ENCODE measurements around the gene DNASE1L2. TPM values are rescaled to one million over a fixed set of nuclear protein-coding genes. Genes with fewer than 3 reads are reported as not detected.
"Not testable (repeated sequence)": the region's sequence is repeated elsewhere in the genome, so short reads cannot be mapped to it uniquely, and the experiment has no call there.

The DNASE1L2 gene
- total RNA-seq, 1 donor from 2014 or later, result 2.4 TPM

- DNase-seq (ENCODE audit: low read depth), result no peak
These were observed 2.0 kb downstream of the DNASE1L2 start for GRCh38 chr16:2238150-2238837.

- no peak for DNase-seq (ENCODE audit: low read depth)
These were observed 2.8 kb downstream of the DNASE1L2 start for GRCh38 chr16:2238838-2239675.

- not testable (repeated sequence) for DNase-seq (ENCODE audit: low read depth)
These were observed 4.1 kb downstream of the DNASE1L2 start for GRCh38 chr16:2240331-2240730.

DNA sequence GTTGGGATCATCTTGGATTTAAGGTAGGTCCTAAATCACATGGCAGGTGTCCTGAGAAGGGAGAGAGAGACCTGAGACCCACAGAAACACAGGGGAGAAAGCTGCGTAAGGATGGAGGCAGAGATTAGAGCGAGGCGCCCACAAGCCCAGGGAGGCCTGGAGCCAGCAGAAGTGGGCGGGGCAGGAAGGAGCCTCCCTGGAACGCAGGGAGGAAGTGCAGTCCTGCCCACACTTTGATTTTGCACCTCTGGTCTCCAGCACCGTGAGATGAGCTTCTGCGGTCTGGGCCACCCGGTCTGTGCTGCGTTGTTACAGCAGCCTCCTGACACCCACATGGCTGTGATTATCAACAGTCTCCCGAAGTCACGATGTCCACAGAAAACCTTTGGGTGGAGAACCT is 6.4 kb downstream of the DNASE1L2 start:
- no peak for DNase-seq (ENCODE audit: low read depth)

GRCh38 chr16:2243031-2243528 is 6.8 kb downstream of the DNASE1L2 start:
- DNase-seq (ENCODE audit: low read depth), result no peak

DNA sequence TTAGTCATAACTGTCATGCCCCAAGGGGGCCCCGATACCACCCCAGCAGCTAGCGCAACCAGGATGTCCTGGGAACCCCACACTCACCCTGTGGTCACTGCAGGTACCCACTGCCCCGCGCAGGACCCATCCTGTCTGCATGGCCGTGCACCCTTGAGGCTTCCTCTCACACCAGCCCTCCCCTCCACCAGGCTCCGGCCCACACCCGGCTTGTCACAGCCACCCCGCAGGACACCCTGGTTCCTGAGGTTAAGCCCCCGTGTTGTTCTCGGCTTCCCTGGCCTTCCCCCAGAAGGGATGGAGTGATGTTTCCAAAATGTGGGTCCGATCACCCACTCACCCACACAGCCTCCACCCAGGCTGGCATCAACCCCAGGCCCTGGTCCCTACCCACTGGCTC is 7.5 kb downstream of the DNASE1L2 start:
- no peak for DNase-seq (ENCODE audit: low read depth)

- DNase-seq (ENCODE audit: low read depth), result no peak
These were observed 8.1 kb downstream of the DNASE1L2 start for GRCh38 chr16:2244301-2244700.

- DNase-seq (ENCODE audit: low read depth), result no peak
These were observed 8.9 kb downstream of the DNASE1L2 start for GRCh38 chr16:2244926-2245795.

DNA sequence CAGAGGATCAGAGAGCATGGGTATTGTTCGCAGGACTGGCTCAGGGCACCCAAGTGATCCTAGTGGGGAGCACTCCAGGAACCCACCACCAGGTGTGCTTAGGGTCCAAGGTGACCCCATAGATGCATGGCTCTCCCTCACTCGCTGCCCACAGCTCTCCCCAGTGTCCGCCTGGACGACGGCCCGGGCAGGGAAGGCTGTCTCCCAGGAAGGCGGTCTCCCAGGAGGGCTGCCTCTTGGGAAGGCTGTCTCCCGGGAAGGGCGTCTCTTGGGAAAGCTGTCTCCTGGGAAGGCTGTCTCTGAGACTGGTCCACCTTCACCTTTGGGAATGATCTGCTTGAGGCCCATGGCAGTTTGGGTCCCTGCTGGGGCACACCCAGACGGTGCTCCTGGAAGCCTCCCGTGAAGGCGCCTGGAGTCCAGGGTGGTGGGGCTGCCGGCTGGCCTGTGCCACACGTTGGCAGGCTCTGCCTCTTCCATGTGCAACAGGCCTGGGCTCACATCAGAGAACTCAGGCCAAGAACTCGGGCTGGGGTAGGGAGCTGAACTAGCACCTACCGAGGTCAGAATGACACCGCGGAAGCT is 10.1 kb downstream of the DNASE1L2 start:
- no peak for DNase-seq (ENCODE audit: low read depth)

DNA sequence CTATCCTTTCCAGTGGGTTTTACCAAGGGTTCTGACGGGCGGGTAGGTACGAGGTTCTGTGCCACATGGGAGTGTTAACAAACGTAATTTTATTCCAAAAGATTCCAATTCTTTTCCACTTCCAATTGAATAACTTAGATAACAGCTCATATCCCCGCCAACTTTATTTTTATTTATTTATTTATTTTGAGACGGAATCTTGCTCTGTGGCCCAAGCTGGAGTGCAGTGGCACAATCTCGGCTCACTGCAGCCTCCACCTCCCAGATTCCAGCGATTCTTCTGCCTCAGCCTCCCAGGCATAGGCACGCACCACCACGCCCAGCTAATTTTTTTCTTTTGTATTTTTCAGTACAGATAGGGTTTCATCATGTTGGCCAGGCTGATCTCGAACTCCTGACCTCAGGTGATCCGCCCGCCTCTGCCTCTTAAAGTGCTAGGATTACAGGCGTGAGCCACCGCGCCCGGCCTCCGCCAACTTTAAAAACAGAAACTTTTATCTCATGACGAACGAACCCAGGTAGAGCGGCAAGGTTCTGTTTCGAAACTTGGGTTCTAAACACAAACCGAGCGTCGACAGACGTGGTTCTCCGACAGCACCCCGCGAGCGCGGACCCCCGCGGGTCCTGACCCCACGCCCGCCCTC is 14.5 kb downstream of the DNASE1L2 start:
- no peak for DNase-seq (ENCODE audit: low read depth)

DNA sequence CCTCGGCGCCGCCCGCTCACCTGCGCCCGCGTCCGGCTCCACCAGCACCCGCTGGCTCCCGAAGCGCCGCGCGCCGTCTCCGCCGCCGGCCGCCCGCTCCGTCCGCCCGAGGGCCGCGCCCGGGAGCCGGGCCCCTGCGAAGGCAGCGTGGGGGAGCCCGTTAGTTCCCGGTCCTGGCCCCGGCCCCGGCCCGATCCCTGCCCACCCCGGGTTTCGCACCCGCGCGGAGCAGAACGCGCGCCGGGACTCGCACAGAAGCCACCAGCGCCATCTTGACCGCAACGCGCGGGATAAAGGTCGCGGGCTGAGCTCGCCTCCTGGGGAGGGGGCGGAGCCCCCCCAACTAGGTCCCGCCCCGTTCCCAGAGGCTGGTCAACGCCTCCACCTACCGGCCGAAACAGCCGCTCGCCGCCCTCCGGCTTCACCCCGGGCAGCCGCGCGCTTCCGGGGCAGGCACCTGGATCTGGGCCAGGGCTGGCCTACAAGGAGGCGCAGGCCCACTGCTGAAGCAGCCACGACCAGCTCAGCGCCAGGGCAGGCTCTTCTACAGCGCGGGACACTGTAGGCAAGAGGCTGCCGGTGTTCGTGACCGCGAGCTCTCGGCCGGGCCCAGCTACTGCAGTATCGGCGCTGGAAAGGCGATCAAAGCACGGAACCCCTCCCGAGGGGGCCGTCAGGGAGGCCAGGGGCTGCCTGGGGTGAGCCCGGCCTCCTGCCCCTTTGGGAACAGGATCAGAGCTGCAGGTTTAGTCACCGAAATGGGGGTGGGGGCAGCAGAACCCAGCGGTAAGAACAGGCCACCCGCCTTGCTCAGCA is 15.3 kb downstream of the DNASE1L2 start, which contains the start of gene ECI1:
TSS of gene ECI1 (minus strand) at position 292 of the 816 bp plus-strand sequence. CDS start at position 271, 21 bp downstream.
- peak; percentile 95 for DNase-seq (ENCODE audit: low read depth)

DNA sequence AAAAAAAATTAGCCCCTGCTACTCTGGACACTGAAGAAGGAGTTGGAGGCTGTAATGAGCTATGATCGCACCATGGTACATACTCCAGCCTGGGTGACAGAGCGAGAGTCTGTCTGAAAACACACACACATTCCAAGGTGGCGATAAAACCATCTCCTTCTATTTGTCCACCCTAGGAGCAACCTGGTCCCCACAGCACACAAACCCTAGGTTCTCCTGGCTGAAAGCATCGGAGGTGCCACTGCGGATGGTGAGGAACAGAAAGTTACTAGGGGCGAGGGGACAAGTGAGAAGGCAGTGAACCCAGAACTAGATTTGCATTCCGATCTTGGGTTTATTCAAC is 16.5 kb downstream of the DNASE1L2 start:
- no peak for DNase-seq (ENCODE audit: low read depth)

DNA sequence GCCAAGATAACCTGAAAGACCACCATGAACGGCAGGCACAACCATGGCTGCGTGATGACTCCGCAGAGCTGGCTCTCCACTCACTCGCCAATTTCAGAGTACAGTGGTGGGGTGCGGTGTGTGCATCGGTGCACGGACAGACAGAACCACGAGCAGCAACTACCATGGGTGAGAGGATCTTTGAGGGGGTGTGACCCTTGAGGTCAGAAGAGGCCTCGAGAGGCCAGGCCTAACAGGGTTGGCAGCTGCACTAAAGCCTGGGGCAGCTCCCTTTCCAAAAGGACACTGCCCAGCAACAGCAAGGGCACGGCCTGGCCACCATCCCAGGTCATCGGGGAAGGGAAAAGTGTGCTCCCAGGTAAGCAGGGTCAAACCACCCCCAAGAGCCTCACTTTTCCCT is 17.0 kb downstream of the DNASE1L2 start:
- no peak for DNase-seq (ENCODE audit: low read depth)

DNA sequence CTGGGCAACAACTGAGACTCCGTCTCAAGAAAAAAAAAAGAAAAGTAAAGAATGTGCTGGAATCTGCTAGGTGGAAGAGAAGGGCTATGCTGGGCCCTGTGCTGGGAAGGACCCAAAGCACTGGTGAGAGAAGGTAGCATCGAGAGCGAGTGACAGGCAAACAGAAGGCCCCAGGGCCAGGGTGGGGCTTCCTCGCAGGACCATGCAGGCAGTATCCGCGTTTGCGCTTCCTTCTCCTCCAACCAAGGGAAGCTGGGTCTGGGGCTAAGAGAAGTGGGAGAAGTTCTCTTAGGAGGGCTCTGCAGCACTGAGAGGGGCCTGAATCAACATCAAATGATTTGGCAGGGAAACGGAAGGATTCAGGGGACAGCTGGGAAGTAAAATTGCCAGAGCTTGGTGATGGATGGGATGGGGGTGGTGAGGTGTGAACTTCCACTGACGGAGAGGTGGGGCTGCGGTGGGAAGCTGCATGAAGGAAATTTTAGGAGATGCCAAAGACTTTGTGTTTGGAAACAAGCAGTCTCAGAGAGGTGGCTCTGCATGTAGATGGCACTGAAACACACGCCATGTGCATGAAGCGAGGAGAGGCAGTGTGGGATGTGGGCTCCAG is 20.4 kb downstream of the DNASE1L2 start:
- no peak for DNase-seq (ENCODE audit: low read depth)

DNA sequence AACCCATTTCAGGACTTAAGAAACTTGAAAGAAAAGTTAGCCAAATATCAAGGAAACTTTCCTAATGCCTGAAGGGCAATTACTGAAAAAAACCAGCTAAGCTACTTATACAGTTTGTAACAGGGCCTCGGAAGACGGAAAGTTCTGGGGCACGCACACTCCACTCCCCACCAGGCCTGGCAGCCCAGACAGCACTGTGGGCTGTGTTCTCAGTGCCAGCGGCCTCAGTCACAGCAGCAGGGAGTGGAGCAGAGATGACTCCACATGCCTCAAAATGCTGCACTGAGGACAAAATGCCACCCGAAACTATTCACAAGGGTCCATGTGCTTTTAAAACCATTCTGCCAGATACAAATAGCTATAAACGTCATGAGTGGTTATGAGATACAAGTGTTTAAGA is 21.5 kb downstream of the DNASE1L2 start:
- DNase-seq (ENCODE audit: low read depth), result no peak

- DNase-seq (ENCODE audit: low read depth), result not testable (repeated sequence)
These were observed 22.3 kb downstream of the DNASE1L2 start for GRCh38 chr16:2258530-2258929.

DNA sequence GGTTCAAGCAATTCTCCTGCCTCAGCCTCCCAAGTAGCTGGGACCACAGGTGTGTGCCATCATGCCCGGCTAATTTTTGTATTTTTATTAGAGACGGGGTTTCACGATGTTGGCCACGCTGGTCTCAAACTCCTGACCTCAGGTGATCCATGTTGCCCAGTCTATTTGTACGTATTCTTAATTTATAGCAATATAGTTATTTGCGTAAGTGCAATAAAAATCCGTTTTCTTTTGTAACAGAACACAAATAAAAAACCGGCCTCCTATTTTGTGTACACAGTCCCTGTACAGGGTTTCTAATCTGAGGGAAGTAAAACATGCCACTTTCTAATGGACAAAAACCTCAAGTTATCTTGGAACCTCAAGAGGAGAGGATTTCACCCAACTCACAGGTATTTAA is 24.0 kb downstream of the DNASE1L2 start:
- DNase-seq (ENCODE audit: low read depth), result no peak

DNA sequence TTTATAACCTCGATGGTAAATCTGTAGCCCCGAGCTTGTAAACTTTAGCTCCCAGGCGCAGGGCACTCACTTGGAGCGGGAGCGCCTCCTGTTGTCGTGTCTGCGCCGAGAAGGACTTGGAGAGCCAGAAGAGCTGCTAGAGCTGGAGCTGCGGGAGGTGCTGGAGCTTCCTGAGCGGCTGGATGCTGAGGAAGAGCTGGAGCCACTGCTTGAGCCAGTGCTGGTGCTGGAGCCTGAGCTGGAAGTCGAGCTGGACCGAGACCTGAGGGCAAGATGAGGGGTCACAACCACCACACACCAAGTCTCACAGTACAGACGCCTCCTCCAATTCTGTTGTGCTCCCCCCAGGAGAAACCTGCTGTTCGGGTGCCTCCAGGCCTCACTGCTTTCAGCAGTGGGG is 26.8 kb downstream of the DNASE1L2 start:
- DNase-seq (ENCODE audit: low read depth), result not testable (repeated sequence)

DNA sequence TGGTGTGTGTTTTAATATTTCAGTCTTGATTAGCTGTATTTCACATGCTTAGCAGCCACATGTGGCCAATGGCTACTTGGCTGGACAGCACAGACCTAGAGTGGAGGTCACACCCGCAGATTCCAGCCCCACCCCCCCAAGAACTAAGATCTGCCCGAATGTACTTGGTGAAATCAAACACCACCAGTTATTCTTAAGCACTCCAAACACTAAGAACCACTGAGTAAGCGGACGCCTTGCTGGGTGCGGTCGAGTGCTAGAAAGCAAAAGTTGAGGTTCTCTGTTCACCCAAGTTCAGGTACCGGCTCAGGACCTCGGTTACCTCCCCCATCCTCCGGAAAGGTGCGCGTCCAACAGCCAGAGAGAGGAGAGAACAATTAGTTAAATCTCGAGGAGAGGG is 30.6 kb downstream of the DNASE1L2 start:
- DNase-seq (ENCODE audit: low read depth), result peak; percentile 49
